ENCODE data around the gene IFNAR2.
A peak's percentile ranks its signal among the peaks of the same experiment; 100 is the strongest.
"Not testable (repeated sequence)": the region's sequence is repeated elsewhere in the genome, so short reads cannot be mapped to it uniquely, and the experiment has no call there.

IFNAR2 gene

GRCh38 chr21:33217138-33217520 is 12.6 kb upstream of the IFNAR2 start:
- no peak for DNase-seq

GRCh38 chr21:33219300-33219699 is 10.4 kb upstream of the IFNAR2 start:
- no peak for DNase-seq

- no peak for DNase-seq
Measured at GRCh38 chr21:33219954-33220353, 9.8 kb upstream of the IFNAR2 start.

GRCh38 chr21:33225376-33225775 is 4.4 kb upstream of the IFNAR2 start:
- DNase-seq, result not testable (repeated sequence)

- DNase-seq, result no peak
Measured at GRCh38 chr21:33228455-33228854, 1.3 kb upstream of the IFNAR2 start.

- DNase-seq, result no peak
Measured at GRCh38 chr21:33229099-33229783, 497 bp upstream of the IFNAR2 start.

GRCh38 chr21:33230545-33231324 is 997 bp downstream of the IFNAR2 start:
- DNase-seq, result peak; percentile 37

- DNase-seq, result no peak
Measured at GRCh38 chr21:33231526-33231925, 1.8 kb downstream of the IFNAR2 start.

GRCh38 chr21:33232291-33233034 is 2.7 kb downstream of the IFNAR2 start:
- no peak for DNase-seq

- DNase-seq, result no peak
Measured at GRCh38 chr21:33234635-33235520, 5.1 kb downstream of the IFNAR2 start.

- DNase-seq, result no peak
Measured at GRCh38 chr21:33236013-33236686, 6.4 kb downstream of the IFNAR2 start.

GRCh38 chr21:33236766-33237165 is 7.0 kb downstream of the IFNAR2 start:
- DNase-seq, result no peak

- DNase-seq, result no peak
Measured at GRCh38 chr21:33237486-33237885, 7.7 kb downstream of the IFNAR2 start.

- no peak for DNase-seq
Measured at GRCh38 chr21:33238146-33238545, 8.4 kb downstream of the IFNAR2 start.

- DNase-seq, result no peak
Measured at GRCh38 chr21:33238565-33239255, 9.0 kb downstream of the IFNAR2 start.

- DNase-seq, result not testable (repeated sequence)
Measured at GRCh38 chr21:33239559-33240127, 9.9 kb downstream of the IFNAR2 start.

GRCh38 chr21:33240404-33240803 is 10.7 kb downstream of the IFNAR2 start:
- no peak for DNase-seq

- no peak for DNase-seq
Measured at GRCh38 chr21:33241846-33242245, 12.1 kb downstream of the IFNAR2 start.

GRCh38 chr21:33242846-33243245 is 13.1 kb downstream of the IFNAR2 start:
- not testable (repeated sequence) for DNase-seq

GRCh38 chr21:33244082-33244778 is 14.5 kb downstream of the IFNAR2 start:
- no peak for DNase-seq

- no peak for DNase-seq
Measured at GRCh38 chr21:33244779-33245105, 15.0 kb downstream of the IFNAR2 start.
